Right renal cortex interstitium (tissue), 3 donors: ENCODE measurements around the gene FSIP1. TPM values are rescaled to one million over a fixed set of nuclear protein-coding genes. Genes with fewer than 3 reads are reported as not detected.

Source experiments
- DNase-seq, 3 donors: peaks; one replicate each; pipeline ENCODE4 v3.0.0-alpha.2; 2013; ENCODE audit warnings: low read depth in 3 of 3, low spot score in 2 of 3
- polyA plus RNA-seq, 3 donors: library from polyadenylated mRNA; unstranded; fragments of 120-200 nt; gene quantifications; one replicate each; pipeline ENCODE4 v1.2.1, GENCODE V29; 2013; ENCODE audit not compliant: insufficient read length in 3 of 3

The FSIP1 gene
- polyA plus RNA-seq, 3 donors: 2.9 to 4.2 (median 4.1) TPM

DNA sequence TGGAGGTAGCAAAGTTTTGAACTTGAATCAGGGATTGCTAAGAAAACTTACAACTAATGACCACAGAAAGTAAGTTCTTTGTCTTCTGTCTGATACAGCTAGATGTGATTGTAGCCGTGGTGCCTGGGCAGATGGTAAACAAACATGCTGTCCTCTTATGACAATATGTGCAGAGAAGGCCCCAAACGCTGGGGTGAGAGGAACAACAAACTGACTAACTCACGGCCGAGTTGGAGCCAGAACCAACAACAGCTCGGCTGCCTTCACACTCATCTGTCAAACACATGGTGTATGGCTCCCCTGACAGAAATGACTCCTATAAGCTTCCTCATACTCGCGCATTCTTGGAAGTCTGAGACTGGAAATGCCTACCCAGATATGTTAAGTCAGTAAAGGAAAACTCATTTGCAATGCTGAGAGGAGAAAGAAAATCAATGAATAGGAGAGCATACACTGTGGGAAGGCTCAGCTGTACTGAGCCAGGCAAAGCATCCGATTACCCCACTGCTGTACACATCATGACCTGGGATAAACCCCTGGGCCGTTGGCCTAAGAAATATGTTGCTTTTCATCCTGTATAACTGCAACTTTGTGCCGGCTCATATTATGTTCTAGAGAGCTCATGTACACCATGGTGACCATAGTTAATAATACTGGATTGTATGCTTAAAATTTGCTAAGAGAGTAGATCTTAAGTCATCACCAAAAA is 196.1 kb downstream of the FSIP1 start:
- DNase-seq: no peak

DNA sequence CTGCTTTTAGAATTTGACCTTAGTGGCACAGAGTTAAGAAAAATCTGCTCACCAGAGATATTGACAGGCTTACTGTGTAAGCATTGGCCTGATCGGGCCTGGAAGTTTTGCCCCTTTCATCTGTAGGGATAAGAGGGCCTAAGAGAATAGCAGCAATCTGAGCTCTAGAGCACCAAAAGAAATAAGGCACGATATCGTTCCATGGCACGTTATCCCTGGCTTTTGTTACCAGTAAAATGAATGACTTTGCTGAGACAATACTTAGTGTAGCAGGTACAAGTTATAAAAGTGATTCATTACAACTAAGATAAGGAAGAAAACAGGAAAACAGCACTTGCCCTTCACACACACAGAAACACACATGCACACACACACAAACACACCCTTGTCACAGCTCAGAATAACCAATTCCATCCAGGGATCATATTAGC is 196.8 kb downstream of the FSIP1 start:
- no peak for DNase-seq

DNA sequence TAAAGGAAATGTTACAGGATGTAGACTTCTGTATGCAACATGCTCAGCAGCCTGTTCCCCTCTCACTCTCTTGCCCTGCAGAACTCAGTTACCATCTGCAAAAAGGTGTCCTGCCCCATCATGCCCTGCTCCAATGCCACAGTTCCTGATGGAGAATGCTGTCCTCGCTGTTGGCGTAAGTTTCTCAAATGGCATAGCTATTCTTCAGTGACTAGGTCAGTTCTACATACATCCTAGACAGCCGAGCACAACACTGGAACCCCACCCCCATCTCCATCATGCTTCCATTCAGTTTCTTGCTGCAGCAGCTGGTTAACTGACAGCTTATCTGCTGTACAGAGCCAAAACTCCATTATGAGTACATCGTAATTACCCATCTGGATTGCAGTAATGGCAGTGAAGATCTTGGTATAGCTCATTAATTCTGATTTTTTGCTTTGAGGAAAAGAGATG is 197.2 kb downstream of the FSIP1 start:
- DNase-seq: no peak

DNA sequence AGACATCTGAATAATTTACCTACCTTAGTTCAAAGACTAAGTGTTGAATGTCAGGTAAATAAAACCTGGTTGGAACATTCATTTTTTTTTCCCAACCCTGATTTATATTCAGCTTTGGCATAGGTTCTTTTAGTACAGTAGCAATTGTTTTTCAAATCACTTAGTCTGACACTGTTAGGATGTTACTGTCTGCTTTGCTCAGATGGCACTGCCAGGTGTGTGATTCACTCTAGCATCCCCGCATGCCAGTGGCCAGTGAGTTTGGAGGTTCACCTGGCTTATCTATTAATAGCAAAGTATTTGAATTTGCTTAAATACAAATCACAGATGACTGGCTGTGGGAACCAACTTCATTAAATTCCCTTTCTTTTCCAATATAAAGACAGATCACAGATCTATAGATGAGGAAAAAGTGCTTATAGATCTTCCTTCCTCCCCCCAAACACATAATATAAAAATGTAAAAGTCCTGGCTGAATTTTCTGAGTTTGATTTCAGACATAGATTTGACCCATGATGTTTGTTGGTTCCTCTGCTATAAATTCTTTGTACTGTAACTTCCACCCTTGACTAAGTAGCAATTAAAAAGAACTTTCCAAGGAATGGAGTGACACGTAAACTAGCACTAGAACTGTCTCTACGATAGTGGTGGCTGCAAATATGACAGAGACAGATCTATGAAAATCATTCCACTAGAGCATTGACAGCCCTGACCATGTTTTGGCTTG is 197.8 kb downstream of the FSIP1 start:
- no peak for DNase-seq

DNA sequence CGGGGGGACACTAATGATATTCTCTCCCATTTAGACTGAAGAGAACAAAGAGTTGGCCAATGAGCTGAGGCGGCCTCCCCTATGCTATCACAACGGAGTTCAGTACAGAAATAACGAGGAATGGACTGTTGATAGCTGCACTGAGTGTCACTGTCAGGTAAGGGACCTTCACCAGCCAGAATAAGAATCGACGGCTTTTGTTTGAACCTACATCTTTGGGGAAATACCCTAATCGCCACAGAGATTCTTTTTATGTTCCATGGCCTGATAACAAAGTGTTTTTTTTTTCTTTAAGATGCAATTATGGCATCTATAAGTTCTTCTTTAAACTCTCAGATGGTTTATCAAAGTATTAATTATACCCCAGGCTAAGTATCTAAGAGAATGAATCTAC is 198.4 kb downstream of the FSIP1 start:
- DNase-seq: no peak

DNA sequence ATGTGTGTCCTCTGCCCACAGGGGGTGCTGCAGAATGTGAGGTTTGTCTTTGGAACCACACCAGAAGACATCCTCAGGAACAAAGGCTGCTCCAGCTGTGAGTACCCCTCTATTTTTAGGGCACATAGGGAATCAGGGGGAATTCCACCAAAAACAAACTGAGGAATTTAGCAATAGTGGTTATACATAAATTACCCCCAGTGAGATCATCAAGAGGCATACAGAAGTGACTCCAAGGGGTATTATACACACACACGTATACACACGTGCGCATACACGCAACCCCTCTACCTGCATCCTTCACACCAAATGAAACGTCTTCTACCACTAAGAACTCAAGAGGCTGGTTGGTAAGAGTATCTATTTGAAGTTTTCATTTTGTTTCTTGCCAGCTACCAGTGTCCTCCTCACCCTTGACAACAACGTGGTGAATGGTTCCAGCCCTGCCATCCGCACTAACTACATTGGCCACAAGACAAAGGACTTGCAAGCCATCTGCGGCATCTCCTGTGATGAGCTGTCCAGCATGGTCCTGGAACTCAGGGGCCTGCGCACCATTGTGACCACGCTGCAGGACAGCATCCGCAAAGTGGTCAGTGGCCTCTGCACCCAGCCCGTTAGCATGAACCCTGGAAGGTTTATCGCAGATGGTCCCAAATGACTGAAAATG is 198.9 kb downstream of the FSIP1 start:
- no peak for DNase-seq

DNA sequence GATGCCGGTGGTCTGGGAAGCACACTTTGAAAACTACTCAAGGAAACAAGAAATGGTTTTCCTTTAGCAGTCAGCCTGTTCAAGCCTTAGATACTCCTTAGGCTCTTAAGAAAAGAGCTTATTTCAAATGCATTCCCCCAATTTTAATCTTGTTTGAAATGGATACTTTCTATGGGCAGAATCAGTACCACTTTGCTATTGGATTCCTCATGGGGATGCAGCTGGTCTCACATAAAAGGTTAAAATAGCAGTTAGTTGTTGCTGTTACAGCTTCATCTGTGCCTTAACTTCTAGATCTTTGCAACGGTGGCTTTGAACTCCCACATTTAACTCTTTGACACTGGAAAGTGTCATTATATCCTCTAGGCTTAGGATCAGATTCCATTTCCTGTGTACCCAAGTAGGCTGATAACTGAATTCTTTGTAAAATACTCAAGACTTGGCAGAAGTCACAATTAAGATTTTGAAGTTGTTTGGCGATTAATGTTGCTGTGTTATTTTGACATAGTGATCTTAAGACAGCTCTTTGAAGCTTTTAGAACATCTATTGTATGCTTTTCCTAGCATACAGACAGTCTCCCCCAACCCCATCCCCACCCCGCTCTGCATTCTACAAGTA is 199.6 kb downstream of the FSIP1 start:
- no peak for DNase-seq

DNA sequence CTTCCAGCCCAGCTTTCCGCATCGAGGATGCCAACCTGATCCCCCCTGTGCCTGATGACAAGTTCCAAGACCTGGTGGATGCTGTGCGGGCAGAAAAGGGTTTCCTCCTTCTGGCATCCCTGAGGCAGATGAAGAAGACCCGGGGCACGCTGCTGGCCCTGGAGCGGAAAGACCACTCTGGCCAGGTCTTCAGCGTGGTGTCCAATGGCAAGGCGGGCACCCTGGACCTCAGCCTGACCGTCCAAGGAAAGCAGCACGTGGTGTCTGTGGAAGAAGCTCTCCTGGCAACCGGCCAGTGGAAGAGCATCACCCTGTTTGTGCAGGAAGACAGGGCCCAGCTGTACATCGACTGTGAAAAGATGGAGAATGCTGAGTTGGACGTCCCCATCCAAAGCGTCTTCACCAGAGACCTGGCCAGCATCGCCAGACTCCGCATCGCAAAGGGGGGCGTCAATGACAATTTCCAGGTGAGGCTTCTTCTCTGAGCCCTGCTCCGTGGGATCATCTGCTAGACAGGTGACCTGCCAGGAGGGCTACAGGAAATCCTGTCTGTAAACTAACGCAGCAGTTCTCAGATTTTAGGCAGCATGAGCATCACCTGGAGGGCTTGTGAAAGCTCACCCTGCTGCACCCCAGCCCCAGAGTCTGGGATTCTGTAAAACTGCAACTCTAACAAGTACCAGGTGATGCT is 200.2 kb downstream of the FSIP1 start:
- DNase-seq: no peak

DNA sequence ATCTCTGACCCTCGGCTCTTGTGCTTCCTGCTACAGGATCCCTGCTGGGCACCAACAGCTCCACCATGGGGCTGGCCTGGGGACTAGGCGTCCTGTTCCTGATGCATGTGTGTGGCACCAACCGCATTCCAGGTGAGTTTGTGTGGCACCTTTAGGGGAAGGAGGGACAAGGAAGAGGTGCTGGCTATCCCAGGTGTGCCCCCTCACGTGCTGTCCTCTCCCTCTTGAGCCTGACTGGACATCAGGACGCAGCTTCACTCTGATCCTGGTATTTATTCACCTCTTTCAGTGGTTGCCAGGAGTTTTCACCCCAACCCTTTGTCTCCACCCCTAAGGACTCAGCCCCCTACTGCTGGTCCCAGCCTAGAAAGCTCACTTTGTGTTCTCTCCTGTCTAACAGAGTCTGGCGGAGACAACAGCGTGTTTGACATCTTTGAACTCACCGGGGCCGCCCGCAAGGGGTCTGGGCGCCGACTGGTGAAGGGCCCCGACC is 200.8 kb downstream of the FSIP1 start:
- no peak for DNase-seq

DNA sequence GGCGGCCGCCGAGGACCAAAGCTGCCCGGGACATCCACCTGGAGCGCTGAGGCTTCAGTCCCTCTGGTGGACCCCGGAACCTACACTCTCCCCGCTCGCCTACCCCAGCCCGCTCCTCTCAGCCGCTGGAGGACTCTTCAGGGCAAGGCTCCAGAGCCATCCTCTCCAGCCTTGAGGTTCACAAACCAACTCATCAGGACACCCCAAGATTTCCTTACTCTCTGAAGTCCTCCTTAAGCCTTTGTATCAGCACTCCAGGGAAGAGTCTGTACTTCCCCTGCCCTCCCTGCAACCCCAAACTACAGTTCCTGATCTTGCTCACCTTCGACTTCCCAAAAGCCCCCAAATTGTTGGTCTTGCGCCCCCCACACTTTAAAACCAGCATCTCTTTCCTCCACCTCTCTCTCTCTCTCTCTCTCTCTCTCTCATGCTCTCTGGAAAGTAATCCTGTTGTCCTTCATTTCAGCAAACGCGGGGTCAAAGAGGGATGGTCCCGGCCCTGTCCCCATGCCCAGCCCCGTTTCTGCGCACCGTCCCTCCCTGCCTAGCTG is 201.3 kb downstream of the FSIP1 start:
- no peak for DNase-seq

DNA sequence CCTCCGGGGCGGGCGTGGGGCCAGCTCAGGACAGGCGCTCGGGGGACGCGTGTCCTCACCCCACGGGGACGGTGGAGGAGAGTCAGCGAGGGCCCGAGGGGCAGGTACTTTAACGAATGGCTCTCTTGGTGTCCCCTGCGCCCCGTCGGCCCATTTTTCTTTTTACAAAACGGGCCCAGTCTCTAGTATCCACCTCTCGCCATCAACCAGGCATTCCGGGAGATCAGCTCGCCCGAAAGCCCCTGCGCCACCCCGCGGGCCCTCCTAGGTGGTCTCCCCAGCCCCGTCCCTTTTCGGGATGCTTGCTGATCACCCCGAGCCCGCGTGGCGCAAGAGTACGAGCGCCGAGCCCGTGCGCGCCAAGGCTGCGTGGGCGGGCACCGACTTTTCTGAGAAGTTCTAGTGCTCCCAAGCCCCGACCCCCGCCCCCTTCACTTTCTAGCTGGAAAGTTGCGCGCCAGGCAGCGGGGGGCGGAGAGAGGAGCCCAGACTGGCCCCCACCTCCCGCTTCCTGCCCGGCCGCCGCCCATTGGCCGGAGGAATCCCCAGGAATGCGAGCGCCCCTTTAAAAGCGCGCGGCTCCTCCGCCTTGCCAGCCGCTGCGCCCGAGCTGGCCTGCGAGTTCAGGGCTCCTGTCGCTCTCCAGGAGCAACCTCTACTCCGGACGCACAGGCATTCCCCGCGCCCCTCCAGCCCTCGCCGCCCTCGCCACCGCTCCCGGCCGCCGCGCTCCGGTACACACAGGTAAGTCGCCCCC is 202.0 kb downstream of the FSIP1 start, which contains the start of gene THBS1:
TSS of gene THBS1 (plus strand) at position 595 of the 757 bp plus-strand sequence. CDS start 779 bp downstream, outside the sequence.
- peak; percentile 61 to 82 (median 69) for DNase-seq

DNA sequence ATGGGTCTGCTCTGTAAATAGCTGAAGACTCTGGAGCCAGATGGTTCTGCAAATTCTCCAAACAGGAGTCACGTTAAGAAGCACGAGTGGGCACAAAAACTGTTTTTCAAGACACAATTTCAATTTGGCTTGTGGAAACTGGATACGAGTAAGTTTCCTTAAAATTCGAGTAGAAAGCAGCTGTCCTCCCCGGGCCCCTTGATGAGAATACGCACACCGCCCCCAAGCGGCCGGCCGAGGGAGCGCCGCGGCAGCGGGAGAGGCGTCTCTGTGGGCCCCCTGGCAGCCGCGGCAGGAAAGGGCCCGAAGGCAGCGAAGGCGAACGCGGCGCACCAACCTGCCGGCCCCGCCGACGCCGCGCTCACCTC is 202.5 kb downstream of the FSIP1 start:
- peak; percentile 80 to 86 (median 84) for DNase-seq

DNA sequence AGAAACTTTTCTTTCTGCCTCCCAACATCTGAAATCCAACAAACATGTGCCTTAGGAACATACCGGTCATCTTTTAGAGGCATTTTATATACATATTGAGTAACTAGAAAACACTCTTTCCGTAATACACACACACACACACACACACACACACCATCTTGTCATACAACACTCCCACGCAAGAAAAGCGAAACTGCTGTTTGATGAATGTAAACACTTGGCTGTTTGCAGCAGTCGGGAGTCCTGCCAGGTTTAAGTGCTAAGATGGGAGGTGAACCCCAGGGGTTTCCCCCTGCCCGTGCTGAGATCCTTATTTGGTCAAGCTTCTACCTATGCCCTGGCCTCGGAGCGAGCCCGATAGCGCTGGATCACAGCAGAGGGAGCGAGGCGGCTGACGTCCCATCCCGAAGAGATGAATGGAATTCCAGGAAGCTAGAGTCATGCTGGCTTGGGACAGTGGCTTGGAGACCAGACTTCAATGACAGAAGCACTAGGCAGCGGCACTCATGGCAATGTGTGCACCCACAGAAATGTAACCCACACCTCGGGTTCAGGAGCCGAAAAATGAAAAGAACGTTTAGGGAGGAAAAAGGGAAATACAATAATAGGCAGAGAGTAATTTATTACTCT is 203.0 kb downstream of the FSIP1 start:
- peak; percentile 41 to 62 (median 57) for DNase-seq

DNA sequence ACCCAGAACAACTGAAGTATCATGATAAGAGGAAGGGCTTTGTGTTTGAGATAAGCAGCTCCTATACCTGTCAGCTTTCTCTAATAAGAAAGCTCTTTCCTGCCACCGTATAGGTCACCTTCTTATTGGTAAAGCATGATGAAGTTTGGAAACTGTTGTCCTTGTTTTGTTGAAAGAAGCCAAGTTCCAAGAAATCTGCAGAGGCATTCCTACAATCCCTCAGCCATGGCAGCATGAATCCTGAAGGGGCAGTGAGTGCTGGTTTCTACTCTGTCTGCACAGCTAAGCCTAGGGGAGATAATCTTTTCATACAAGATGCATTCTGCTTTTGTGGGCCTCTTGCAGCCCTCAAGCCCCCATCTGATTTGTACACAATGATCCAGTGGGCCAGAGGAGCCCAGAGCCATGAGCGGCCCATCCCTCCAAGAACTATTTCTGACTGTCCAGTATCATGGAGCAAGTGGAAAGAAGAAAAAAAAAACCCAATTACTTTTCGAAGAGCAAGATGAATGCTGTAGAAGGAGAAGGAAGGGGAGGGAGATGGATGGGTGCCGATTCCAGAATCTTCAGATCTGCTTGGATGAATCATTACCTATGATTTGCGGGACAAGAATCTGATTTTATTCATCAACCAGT is 203.7 kb downstream of the FSIP1 start:
- no peak for DNase-seq

DNA sequence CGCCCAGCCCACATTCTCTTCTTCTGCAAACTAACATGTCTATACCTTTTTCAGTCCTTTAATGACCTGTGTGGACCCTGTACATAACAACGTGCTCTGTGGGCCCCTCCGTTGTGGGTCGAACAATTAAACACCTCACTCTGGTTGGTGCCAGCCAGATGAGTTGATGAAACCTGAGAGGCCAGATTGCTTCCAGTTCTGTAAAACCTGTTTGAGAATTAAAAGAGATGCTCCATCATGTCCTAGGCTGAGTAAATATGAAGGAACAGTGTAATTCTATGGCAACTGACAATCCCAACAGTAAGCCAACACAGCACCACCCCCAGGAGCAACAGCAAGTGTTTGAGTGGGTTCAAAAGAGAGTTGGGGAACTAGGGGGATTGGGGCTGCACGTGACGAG is 207.5 kb downstream of the FSIP1 start:
- no peak for DNase-seq

DNA sequence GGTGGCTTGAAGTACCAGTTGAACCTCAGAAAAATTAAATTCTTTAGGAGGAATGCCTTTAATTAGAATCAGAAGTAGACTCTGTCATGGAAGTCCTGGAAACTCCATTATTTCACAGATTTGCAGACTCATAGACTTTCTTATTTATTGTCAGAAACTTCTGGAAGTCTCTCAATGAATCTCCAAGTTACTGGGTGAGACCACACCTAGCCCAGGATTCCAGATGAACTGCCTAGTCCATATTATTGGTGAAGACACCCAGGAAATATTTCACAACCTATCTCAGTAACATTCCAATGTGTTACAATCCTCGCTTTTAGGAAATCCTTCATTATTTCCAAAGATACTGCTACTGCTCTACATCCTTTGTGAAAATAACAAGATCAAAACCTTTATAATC is 208.2 kb downstream of the FSIP1 start:
- DNase-seq: no peak

DNA sequence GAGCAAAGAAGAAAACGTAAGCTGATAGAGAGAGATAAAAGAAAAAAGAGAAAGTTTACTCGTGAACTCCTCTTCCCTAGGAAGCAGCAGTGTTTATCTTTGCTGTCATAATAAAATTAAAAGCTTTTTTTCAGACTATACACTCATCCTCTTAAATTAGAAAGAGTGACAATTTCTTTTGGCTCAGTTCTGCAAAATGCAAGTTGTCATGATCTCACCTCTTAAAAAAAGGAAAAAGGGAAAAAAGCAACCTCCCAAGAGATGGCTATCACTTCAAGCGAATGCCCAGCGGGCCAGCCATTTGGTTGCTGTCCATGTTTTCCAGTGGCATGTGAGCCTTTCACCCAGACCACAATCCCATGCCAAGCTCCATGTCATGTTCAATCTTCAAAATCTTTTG is 208.8 kb downstream of the FSIP1 start:
- no peak for DNase-seq

DNA sequence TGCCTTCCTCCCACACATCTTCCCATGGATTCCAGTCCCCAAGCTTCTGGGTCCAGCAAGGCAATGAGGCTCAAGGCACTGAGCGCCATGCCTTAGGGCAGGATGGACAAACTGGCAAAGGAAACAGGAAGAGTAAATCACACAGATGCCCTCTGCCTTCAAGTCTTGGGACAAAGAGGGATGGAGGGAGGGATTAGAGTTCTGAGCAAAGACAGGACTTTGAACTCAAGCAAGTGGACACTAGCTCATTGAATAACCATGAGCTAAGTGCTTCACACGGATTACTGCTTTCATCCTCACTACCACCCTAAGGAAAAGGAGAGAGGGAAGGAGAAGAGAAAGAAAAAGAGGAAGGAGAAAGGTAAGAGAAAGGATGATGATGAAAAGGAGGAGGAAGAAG is 209.4 kb downstream of the FSIP1 start:
- no peak for DNase-seq
